Esophagus squamous epithelium (tissue), 4 donors: Measurements from ENCODE around the gene KHSRP.

Experiments
- POLR2A ChIP-seq, 4 donors: fragments of 450-650 bp; IDR thresholded peaks; one replicate each; pipeline ENCODE4 v1.6.1; 2017; ENCODE audit warnings: antibody characterized with exemption in 4 of 4, mild to moderate bottlenecking in 4 of 4, moderate library complexity in 3 of 4
- TF ChIP-seq, protein P1 (sequence below), 6 experiments: fragments of 450-650 bp in 4 of 6; fragments of 200-600 bp in 2 of 6; sonication (generic) in 2 of 6; IDR thresholded peaks; one replicate each; pipeline ENCODE4 v1.5.1; 2016 to 2019; ENCODE audit warnings: antibody characterized with exemption in 6 of 6, mild to moderate bottlenecking in 4 of 6, moderate library complexity in 4 of 6

DNA sequence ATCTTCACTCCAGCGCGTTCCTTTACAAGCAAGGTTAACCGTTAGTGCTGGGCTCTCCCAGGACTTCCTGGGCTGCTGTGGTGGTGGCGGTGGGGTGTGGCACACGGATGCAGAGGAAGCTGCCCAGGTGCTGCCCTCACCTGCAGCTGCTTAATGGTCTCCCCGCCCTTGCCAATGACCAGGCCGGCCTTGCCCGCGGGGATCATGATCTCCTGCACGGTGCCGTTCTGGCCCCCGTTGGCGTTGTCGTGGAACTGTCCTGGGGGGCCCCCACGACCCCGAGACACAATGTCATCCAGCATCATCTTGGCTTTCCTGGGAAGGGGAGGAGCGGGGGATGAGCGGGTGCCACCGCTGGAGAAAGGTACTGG is 6.1 kb downstream of the KHSRP start:
- TF ChIP-seq, protein P1, sequence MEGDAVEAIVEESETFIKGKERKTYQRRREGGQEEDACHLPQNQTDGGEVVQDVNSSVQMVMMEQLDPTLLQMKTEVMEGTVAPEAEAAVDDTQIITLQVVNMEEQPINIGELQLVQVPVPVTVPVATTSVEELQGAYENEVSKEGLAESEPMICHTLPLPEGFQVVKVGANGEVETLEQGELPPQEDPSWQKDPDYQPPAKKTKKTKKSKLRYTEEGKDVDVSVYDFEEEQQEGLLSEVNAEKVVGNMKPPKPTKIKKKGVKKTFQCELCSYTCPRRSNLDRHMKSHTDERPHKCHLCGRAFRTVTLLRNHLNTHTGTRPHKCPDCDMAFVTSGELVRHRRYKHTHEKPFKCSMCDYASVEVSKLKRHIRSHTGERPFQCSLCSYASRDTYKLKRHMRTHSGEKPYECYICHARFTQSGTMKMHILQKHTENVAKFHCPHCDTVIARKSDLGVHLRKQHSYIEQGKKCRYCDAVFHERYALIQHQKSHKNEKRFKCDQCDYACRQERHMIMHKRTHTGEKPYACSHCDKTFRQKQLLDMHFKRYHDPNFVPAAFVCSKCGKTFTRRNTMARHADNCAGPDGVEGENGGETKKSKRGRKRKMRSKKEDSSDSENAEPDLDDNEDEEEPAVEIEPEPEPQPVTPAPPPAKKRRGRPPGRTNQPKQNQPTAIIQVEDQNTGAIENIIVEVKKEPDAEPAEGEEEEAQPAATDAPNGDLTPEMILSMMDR (IDR thresholded peaks at IDR 0.05): no peak
- TF ChIP-seq POLR2A (IDR thresholded peaks at IDR 0.05): no peak
